Kidney glomerular epithelial cell (primary cell): Measurements from ENCODE around the gene KRT78.
A peak's percentile ranks its signal among the peaks of the same experiment; 100 is the strongest.

Experiments
- DNase-seq: peaks from one replicate; lab custom pipeline; 2025; lab: John Stamatoyannopoulos, UW

Gene KRT78

DNA sequence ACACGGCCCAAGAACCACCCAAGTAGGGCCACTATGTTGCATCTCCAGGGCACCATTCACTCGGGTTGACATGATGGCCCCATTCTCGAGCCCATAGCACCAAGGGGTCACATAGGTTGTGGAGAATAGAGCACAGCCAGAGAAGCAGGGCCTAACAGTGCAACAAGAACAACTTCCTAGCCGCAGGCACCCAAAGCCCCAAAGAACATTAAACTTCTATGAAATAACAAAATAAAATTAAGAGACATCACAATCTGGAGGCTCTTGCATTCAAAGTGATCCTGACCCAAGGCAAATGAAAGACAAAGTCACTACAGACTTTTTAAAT is 36.8 kb downstream of the KRT78 start:
- DNase-seq, result no peak

- no peak for DNase-seq
These were observed 37.4 kb downstream of the KRT78 start for GRCh38 chr12:52811191-52812072.

GRCh38 chr12:52810554-52810953 is 38.2 kb downstream of the KRT78 start:
- no peak for DNase-seq

DNA sequence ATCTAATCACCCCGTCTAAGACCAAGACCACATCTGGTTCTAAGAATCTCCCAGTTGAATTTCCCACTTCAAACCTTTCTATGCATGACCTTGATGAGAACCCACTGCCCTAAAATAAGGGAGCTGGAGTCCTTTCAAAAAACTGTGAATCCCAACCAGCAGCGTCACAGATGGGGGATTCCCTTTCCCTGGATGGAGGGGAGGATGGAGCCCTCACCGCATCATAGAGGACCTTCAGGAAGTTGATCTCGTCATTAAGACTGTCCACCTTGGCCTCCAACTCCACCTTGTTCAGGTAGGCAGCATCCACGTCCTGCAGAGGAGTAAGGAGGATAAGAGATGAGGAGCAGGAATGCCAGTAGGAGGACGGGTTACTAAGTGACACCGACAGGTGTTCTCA is 39.6 kb downstream of the KRT78 start:
- DNase-seq, result no peak

- DNase-seq, result no peak
These were observed 40.1 kb downstream of the KRT78 start for GRCh38 chr12:52808573-52809160.

DNA sequence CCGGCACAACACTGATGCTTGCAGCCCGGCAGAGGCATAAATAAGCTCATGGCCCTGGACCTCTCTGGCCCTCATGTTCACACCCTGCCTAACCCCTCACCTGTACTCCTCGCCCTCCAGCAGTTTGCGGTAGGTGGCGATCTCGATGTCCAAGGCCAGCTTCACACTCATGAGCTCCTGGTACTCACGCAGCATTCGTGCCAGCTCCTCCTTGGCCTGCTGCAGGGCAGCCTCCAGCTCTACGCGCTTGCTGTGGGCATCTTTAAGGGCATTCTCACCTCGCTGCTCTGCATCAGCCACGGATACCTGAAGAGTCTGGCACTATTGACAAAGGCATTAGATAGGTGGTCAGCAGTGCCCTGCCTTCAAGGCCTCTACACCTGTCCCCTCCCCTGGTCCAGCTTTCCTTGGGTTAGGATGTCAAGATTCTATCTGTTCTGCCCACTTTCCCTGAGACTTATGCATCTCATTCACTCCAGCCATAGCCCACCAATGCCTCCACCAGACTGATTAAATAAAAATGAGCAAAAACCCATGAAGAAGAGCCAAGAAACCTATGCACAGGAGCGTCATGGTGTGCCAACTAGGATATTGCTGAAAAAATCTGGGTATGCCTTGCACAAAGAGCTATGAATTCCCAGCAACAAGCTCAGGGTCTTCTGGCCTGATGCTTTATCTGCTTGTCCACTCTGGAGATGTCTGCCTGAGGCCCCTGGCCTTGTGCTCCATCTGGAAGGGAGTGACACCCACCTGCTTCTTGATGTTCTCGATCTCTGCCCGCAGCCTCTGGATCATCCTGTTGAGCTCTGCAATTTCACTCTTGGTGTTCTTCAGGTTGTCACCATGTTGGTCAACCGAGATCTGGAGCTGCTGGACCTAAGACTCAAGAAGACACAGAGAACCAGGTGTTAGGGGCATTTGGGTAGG is 41.0 kb downstream of the KRT78 start:
- no peak for DNase-seq

GRCh38 chr12:52806821-52807543 is 41.8 kb downstream of the KRT78 start:
- no peak for DNase-seq

- DNase-seq, result no peak
These were observed 42.5 kb downstream of the KRT78 start for GRCh38 chr12:52806169-52806811.

GRCh38 chr12:52805739-52806138 is 43.1 kb downstream of the KRT78 start:
- no peak for DNase-seq

DNA sequence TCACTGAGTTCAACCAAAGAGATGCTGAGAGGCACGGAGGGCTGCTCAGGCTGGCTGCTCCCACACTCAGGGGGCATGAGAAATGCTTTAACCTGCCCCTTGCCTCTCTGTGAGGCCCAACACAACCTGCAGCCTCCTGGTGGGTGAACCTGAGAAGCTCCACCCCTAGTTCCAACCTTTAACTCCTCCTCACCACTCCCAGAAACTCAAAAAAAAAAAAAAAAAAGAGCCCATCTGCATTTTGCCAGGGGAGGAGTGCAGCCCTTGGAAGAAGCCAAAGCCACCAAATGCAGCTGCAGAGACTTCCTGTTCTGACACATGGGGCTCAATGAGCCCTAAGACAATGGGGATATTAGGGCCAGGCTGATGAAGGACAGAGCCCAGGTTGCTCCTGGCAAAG is 43.8 kb downstream of the KRT78 start:
- DNase-seq, result no peak

DNA sequence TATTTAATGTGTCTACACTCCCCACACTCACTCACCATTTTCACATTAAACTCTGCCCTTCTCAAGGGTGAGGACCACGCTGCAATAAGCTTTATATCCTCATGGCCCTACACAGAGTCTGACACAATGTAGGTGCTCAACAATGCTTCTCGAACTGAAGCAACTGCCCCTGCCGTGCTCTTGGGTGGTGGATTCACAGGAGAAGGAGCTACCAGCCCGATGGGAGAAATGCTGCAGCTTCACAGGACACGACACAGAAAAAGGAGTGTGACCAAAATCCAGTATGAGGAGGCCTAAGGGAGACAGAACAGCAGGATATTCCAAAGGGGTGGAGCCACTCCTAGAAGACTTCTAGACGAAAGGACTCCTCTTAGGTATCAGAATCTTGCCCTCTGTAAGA is 46.4 kb downstream of the KRT78 start:
- no peak for DNase-seq

GRCh38 chr12:52801773-52802172 is 47.0 kb downstream of the KRT78 start:
- DNase-seq, result no peak

GRCh38 chr12:52800259-52800917 is 48.4 kb downstream of the KRT78 start:
- no peak for DNase-seq

- no peak for DNase-seq
These were observed 49.1 kb downstream of the KRT78 start for GRCh38 chr12:52799505-52800211.

DNA sequence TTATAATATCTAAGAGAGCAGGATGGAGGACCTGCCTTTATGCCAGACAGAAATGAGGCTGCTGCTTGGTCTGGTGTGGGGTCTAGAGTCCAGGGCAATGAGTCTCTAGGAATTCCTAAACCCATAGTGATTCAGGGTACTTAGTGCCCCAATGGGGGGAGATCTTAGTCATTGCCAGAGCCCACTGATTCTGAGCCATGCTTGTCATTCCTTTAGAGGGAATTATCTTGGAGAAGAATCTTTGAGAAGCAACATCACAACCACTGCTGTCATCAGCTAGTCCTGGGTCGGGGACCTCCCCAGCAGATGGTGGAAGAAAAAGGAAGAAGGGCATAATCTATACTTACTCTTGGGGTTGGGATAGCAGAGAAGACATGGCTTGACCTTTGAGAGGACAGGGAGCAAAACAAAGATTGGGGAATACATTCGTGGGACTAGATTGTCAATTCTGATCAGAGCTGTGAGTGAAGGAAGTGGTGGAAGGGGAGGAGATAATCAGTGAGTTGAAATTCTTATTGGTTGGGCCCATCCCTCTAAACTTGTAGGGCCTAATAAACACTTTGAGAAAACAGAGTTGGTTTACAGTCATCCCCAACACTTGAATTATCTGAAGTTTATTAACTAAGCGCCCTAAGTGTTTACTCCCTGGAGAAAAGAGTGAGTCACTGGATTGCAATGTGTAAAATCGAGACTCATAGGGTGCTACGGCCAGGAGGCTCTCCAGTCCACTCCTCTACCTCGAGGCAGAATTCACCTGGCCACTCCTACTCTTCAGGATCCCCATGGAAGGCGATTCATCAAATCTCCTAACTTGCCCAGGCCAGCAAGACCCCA is 49.9 kb downstream of the KRT78 start:
- DNase-seq, result peak; percentile 93

- peak; percentile 84 for DNase-seq
These were observed 50.7 kb downstream of the KRT78 start for GRCh38 chr12:52798003-52798670.

- DNase-seq, result no peak
These were observed 51.3 kb downstream of the KRT78 start for GRCh38 chr12:52797529-52797894.

DNA sequence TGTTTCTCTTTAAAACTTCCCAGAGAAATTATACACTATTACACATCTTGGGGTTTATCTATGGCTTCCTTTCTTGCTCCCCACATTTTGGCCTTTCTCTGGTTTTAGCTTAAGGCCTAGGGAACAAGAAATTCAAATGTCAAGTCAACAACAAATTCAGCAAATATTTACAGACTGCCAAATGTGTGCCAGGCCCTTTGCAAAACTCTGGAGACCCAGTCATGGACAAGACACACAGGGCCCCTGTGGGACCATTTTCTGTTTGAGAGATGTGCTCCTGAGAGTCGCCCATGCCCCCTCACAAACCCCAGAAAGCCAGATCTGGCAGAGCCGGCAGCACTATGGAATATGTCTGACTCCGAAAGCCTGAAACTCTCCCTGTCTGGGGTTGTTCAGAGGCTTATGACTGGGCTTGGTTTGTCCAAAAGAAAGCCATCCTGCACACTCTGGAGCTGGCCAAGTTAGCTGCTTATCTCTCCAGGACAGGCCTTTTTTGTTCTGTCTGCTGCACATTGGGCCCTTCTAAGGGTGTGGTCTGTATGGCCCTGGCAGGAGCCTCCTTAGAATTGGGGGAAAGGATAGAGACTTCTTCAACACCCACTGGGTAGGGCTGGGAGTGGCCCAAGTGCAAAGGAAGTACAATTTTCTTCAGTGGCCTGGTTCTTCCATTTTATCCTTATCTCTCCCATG is 51.8 kb downstream of the KRT78 start:
- no peak for DNase-seq
